Measurements from ENCODE around the gene PHLDA2. TPM values are rescaled to one million over a fixed set of nuclear protein-coding genes. Genes with fewer than 3 reads are reported as not detected.
A peak's percentile ranks its signal among the peaks of the same experiment; 100 is the strongest.
"Not testable (repeated sequence)": the region's sequence is repeated elsewhere in the genome, so short reads cannot be mapped to it uniquely, and the experiment has no call there.

PHLDA2 gene
- total RNA-seq, 1 experiment from 2014 or later: 26.9 TPM

DNA sequence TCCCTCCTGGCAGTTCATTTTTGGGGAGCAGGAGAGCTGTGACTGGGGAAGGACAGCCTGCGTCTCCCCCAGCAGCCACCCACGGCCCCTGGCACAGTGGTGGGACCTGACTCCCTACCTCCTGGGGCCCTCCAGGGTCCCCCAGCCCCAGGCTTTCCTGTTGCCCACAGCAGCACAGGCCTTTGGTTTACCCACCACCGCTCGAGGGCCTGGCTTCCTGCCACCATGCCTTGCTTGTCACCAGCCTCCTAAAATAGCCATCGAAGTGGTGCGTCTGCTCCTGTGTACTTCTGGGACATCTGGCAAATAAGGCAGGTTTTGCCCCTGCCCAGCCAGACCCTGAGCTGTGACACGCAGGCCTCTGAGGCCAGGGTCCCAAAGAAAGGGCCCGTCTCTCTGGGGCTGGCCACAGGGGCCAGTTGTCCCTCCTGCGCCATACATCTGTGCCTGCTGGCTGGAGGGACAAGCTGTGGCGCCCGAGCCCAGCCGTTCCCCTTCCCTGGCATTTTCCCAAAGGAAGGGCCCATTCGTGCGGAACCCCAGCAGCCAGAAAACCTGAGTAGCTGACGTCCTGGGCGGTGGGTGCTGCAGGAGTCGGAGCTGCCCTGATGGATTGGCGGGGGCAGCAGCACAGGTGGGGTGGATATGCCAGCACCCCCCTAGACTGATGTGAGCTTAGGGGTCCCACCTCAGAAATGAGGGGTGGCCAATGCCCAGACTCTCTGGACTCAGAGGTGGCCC lies 14.6 kb downstream of the PHLDA2 start:
- DNase-seq (ENCODE audit: low read depth): peak; percentile 60

DNA sequence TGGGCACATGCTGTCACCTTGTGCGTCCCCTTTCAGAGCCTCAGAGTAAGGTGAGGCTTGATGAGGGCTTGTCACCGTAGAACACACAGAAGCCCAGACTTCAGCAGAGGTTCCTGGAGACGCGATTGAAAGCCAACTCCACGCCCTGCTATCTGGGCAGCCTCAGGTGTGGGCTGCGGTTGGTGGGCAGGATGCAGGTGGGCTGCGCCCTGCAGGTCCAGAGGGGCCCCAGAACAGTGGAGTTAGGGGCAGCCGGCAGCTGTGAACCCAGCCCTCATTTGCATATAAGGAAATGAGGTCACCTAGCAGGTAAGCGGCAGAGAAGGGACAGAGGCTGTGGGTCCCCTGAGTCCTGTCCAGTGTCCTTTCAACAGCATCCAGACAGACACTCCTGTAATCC lies 15.4 kb downstream of the PHLDA2 start:
- no peak for DNase-seq (ENCODE audit: low read depth)

DNA sequence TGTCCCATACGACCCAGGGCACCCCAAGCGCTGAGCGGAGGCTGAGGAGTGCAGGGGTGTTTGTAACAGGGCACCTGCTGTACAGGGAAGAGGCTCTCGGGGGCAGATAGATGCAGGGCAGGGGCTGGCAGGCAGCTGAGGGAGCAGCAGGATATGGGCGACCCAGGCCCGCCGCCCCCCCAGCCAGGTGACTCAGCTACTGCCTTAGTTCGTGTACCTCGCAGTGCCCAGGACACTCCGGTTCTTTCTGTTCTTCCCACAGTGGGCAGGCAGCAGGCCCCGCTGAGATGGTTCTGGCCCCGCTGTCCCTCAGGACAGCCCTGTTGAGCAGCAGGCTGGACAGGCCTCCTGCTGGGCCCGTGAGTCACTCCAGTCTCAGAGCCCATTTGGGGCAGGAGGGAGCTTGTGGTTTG lies 16.2 kb downstream of the PHLDA2 start:
- DNase-seq (ENCODE audit: low read depth): peak; percentile 60

DNA sequence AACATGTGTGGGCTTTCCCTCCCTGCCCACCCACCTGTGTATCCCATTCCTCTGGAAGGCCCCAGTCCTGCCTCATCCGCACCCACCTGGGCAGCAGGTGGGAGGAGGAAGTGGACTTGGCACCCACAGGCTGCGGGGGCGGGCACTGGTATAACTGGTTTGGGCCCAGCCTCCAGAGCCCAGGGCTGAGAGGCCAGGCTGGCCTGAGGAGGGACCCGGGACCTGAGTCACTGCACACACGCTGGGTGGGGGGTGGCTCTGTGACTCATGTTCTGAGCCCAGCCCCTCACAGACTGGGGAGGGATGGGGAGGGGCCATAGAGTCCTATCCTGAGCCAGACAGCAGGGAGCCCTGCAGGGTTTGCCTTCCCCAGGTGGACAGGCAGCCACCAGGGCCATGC lies 16.7 kb downstream of the PHLDA2 start:
- peak; percentile 87 for DNase-seq (ENCODE audit: low read depth)

DNA sequence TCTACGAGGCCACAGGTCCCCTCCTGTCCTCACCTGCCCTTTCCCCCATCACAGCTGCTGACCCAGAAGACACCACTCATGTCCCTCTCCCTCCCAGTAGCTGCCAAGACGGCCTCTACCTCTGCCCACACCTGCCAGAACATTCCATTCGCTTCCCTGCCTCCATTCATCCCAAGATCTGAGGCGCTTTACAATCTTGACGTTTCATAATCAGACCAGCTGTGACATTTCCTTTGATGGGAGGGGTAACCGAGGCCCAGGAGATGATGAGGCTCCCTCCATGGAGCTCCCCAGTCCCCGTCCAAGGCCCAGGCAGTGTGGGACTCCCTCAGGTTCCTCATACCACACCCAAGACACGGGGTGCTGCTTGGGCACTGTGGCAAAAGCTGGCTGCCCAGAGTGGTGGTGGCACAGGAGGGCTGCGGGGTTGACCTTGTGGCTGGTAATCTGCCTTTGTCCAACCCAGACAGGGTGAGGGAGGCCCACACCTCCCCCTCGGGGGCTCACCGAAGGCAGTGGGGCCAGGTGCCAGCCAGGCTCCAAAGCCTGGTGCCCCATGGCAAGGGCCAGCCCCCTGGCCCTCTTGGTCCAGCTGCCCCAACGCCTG lies 17.3 kb downstream of the PHLDA2 start:
- DNase-seq (ENCODE audit: low read depth): no peak

DNA sequence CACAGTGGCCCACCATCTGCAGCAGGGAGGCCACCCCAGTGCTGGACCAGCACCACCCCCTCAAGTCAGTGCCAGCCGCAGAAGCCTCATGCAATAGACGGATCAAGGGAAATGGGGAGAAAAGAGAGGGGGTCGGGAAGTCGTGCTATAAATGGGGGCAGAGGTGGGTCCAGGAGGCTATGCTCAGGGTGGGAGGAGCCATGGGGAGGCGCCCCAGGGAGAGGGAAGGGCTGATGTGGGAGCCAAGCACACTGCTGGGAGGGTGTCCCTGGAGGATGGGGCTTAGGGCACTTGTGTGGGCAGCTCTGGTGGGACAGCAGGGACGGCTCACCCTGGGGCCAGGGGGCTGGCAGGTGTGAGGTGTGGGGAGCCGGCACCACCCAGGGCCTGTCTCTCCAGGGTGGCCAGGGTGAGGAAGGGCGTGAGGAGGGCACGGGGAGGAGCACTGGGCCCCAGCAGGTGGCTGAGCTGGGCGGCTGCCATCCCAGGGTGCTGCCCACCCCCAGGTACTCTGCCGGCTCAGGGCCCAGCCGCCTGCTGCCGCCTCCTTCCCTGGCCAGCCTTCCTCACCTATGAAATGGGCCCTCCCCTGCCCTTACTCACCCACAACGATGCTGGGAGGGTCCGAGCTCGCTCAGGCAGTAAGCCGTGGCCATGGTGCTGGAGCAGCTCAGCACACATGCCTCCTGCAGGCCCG lies 18.0 kb downstream of the PHLDA2 start:
- no peak for DNase-seq (ENCODE audit: low read depth)

DNA sequence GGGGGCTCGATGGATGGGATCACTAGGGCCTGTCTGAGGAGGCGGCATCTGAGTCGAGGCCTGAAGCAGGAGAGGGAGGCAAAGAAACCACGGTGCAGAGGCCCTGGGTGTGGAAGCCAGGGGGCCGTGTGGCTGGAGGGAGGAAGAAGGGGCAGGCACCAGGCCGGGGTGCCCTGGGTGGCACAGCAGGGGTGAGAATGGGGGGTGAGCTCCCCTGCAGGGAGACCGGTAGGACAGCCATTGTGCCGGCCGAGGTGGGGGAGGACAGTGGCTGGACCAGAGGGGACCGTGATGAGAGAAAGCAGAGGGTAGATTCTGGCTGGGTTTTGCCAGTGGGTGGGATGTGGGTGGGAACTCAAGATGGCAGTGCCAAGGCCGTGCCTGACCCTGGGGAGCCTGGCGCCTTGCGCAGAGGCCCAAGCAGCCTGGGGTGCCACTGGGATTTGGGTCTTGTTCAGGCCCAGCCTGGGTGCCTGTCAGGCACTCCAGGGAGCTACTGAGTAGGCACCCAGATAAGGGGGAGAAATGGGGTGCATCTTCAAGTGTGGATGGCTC lies 18.7 kb downstream of the PHLDA2 start:
- DNase-seq (ENCODE audit: low read depth): no peak

- no peak for DNase-seq (ENCODE audit: low read depth)
These were observed 19.9 kb downstream of the PHLDA2 start for GRCh38 chr11:2909133-2909902.

GRCh38 chr11:2908130-2908529 lies 21.1 kb downstream of the PHLDA2 start:
- DNase-seq (ENCODE audit: low read depth): no peak

- not testable (repeated sequence) for DNase-seq (ENCODE audit: low read depth)
These were observed 23.9 kb downstream of the PHLDA2 start for GRCh38 chr11:2905299-2905698.

DNA sequence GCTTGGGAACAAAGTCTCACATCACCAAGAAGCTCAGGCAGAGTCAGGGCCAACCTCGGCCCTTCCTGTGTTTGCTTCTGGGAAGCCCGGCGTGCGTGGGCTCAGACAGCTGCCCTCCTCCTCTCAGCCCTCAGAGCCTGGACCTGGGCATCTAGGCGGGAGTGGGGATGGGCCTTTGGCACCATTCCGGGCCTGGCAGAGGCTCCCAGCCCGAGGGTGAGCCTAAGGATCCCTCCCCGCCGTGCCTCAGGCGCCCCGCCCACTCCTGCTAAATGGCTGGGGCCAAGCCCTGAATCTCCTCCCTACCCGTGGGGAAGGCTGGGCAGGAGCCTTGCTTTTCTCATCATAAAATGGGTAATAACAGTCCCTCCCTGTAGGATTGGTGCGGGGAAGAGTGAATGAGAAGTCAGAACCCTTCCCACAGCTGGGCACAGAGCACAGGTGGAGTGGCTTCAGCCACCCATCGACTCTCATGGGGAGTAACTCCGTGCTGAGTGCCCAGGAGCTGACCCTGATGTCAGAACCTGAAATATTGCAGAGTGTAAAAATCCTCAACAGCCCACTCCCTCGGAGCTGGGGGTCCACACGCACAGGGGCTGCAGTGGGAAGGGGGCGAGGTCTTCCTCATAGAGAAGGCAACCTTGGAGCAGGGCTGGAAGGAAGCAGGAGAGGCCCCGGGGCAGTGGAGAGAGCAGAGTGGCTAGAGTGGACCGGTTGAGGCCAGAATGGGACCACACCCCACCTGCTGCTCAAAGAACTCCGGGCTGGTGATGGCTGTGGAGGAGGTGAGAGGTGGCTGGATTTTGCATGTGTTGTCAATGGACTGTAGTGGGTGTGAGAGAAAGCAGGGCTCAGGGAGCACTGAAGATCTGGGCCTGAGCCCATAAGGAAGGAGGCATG lies 24.8 kb downstream of the PHLDA2 start:
- no peak for DNase-seq (ENCODE audit: low read depth)

DNA sequence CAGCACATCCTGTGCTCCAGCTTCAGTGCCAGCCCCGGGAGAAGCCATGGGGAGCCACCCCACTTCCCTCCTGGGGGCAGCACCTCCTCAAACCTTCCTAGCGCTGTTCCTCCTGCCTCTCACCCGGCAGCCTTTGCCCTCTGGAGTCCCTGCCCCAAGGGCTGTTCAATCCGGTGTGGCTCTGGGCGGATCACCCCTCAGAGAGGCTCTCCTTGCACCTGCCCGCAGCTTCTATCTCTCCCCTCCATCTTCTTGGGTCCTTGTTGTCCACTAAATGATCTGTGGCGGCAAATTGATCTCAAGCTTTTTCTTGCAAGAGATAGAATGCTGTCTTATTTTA lies 25.6 kb downstream of the PHLDA2 start:
- DNase-seq (ENCODE audit: low read depth): no peak

DNA sequence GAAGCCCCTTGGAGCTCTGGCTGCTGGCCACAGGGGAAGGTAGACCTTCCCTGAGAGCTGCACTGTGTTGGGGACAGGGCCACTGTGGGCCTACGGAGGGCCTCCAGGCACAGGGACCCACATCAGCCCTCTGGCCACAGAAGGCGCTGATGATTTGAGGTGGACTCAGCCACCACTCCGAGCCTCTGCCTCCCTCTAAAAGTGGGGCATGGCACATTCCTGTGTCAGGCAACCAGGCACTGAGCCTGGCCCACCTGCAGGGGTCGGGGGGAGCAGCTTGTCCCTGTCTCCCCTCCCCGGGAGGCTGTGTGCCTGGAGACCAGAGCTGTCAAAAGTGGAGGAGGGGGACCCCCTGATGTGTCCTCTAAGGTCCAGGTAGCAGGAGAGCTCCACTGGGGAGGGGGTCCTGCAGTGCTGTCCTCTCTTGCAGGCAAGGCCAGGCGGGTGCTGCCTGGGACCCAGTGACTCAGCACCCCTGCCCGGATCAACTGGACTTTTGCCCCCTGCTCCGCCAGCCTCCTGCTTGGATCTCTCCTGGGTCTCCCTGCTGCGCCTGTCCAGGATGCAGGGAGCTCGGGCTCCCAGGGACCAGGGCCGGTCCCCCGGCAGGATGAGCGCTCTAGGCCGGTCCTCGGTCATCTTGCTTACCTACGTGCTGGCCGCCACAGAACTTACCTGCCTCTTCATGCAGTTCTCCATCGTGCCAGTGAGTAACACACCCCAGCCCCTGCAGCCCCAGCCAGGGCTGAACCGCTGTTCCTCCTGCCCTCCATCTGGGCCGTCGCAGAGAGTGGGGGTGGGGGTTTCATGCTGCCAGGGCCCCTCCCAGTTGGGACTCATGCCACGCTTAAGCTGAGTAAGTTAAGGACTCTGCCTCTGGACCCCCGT lies 26.2 kb downstream of the PHLDA2 start:
- DNase-seq (ENCODE audit: low read depth): no peak

DNA sequence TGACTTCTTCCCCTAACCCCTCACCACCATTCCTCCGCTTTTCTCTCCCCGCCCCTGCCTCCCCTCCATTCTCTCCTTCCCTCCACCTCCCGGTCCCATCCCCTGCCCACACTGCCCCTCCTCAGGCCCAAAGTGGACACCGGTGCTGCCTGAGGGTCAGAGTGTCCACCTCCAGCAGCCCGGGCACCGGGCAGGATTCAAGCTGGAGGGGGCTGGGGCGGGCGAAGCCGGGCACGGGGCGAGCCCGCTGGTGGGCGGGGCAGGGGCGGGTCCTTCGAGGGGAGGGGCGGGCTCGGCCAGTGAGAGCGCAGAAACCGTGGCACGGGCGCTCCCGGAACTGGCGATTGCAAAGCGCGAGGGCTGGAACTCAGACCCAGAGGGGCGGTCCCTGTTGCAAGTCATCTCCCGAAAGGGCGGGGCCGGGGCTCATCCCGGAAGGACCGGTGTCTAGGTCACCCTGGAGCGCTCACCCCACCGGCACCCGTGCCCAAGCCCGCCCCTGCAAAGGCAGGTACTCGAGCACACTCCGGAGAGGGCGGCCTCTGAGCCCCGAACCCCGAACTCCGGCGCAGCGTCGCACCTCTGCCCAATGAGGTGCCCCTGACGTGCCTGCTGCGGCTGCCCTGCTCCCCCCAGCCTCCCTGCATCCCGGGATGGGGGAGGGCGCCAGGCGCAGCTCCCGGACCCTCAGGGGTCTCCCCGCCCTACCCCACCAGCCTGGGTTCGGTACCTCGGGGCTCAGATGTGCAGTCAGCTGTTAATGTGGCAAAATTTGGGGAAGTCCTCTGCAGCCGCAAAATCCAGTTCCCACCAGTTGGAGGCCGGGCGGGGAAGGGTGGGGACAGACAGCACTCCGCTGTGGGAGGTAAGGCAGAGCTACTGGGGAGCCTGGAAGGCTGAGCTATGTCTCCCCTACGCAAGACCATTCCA lies 27.1 kb downstream of the PHLDA2 start:
- DNase-seq (ENCODE audit: low read depth): peak; percentile 89

- no peak for DNase-seq (ENCODE audit: low read depth)
These were observed 27.9 kb downstream of the PHLDA2 start for GRCh38 chr11:2901196-2901796.

DNA sequence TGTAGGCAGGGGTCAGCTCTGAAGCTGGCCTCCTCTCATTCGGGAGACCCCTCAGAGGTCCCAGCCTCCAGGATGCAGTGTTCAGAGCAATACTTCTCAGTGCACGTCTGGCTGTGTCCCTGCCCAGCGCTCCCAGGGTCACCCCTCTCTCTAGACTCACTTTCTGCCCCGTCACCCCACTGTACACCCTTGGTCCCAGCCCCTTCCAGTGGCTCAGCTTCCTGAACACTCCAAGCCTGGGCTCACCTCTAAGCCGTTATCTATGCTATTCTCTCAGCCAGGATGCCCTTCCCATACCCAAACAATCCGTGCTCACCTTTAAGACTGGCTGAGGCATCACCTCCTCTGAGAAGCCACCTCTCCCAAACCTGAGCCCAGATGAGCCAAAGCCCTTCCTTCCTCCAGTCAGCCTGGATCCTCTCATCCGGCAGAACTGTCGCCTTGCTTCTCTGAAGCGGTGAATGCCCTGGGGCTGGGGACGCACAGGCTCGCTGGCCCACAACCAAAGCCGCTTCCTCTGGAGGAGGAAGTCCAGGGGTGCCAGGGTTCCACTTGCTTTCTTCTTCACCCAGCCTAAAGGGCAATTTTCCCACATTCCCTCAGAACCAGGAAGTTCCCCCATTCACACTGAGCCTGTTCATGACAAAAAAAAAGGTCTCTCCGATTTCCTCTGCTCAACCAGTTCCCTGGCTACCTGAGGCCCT lies 30.0 kb downstream of the PHLDA2 start:
- peak; percentile 81 for DNase-seq (ENCODE audit: low read depth)

DNA sequence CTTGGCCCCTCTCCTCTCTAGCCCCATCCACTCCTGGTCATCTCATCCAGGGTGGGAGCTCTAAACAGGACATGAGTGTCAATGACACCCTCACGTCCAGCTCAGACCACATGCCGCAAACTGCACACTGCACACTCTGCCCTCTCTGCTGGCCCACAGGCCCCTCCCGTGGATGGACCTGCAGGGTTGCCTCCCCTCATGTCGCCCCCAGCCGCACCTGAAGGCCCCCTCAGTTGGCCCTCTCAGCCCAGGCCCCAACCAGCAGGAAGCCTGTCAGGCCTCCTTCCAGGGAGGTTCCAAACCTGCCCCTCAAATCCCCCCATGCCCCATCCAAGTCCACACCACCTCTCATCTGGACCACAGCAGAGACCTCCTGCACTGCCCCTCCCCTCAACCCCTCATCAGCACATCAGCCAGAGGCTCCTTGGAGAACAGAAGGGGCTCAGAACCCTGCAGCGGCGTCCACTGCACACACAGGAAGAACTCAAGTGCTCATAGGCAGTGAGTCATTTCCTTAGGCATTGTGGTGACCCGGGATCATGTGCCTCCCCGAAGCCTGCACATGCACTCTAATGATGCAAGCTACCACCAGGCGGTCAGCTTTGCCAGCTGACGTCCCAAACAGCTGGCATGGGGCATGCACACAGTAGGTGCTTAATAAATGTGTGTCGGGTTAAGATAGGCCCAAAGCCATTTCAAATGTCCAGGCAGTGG lies 30.7 kb downstream of the PHLDA2 start:
- peak; percentile 91 for DNase-seq (ENCODE audit: low read depth)
